GM19438 (cell line): ENCODE results near the gene ARV1.
"Not testable (repeated sequence)": the region's sequence is repeated elsewhere in the genome, so short reads cannot be mapped to it uniquely, and the experiment has no call there.

Source experiments
- ATAC-seq: cut with Tn5 transposase; IDR thresholded peaks from one replicate; pipeline ENCODE4 v1.9.1; 2021; ENCODE audit warnings: low read depth; ENCODE audit not compliant: unreplicated experiment

ARV1 gene

DNA sequence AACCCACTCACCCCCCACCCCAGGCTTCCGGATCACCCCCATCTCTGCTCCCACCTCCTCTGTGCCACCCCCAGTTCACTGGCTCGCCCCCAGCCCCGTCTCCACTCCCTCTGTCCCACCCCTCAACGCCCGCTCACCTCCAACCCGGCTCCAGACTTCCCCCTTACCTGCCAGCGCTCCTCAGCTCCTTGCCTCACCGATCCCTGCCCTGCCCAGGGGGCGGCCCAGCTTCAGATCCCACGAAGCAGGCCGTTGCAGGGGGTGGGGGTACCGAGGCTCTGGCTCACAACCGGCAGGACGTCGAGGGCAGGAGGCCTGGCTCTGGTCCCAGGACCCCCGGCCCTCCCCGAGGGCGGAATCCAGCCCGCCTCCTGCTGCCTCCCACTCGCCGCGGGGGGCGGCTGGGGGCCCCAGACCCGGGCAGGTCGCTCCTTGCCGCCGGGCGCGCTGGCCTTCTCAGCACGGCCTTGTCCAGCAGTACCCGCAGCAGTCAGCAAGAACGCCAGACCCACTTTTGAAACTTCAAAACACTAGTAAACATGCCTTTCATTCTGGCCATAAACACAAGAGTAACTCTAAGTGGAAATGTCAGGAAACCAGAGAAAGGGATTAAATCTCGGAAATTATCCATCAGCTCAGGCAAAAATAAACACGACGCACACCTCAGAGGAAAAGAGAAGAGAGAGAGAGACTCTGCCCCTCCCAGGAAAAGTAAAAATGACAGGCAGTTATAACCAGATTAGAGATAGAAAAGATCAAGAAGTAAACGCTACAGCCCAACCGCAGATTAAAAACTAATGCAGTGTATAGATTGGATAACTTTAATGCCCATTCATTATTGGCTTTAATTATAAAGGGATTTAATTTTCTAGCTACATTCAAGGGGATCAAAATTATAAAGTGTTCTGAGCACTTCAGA, 62.2 kb downstream of the ARV1 start:
- ATAC-seq: no peak

DNA sequence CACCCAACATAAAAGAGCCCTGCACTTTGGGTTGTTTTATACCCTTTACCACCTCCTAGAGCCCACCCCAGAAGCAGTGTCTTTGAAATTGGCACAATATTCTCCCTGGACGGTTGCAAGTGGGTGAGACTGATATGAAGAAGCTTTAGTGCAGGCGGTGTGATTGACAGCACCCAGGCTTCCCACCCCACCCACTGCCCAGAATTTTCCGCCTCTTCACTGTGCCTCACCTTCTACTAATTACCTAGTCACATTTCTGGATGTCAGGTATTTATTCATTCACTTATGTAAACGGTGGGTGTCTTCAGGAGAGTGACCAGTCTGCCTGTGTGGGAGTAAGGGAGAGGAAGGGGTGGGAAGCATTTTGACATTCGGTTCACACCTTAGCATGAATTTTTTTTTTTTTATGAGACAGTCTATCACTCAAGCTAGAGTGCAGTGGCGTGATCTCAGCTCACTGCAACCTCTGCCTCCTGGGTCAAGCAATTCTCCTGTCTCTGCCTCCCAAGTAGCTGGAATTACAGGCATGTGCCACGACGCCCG, 62.9 kb downstream of the ARV1 start:
- ATAC-seq: no peak

DNA sequence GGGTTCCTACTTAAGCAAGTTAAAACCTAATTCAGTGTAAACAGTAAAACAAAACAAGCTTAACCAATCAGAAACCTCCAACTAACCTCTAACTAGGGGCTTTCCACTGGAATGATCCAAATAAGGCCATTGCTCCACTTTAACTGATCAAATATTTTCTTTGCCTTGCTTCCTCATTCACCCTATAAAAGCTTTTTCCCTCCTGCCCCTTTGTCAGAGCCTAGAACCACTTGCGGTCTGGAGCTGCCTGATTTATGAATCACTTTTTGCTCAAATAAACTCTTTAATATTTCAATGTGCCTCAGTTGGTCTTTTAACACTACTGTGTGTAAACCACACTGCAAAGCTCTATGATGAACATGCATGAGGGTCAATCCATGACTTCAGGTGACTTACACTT, 65.7 kb downstream of the ARV1 start:
- no peak for ATAC-seq

DNA sequence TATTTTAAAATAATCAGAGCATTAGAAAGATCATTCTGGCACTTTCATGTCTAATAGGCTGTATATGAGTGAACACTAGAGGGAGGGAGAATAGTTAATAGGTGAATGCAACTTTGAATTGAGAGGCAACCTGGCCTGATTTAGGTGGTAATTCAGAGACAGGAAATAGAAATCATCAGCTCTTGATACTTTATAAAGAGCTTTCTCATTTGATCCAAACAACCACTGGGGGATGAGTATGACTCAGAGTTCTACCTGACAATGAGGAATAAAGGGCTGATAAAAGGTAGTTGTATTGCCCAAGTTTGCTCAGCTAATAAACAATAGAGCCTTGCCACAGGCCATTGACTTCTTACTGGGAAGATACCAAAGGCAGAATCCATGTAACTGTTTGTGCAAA, 66.4 kb downstream of the ARV1 start:
- no peak for ATAC-seq

DNA sequence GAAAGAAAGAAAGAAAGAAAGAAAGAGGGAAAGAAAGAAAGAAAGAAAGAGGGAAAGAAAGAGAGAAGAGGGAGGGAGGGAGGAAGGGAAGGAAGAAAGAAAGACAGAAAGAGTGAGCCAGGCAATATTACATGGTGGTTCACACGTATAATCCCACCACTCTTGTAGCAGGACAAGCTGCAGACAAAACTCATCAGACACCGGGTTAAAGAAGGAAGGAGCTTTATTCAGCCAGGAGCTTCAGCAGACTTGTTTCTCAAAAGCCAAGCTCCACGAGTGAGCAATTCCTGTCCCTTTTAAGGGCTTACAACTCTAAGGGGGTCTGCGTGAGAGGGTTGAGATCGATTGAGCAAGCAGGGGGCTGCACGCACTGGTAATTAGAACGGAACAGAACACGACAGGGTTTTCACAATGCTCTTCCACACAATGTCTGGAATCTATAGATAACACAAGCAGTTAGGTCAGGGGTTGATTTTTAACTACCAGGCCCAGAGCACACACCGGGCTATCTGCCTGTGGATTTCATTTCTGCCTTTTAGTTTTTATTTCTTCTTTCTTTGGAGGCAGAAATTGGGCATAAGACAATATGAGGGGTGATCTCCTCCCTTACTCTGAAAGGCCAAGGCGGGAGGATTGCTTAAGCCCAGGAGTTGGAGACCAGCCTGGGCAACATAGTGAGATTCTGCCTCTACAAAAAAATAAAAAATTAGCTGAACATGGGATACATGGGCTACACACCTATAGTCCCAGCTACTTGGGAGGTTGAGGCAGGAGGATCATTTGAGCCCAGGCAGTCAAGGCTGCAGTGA, 67.2 kb downstream of the ARV1 start:
- not testable (repeated sequence) for ATAC-seq

DNA sequence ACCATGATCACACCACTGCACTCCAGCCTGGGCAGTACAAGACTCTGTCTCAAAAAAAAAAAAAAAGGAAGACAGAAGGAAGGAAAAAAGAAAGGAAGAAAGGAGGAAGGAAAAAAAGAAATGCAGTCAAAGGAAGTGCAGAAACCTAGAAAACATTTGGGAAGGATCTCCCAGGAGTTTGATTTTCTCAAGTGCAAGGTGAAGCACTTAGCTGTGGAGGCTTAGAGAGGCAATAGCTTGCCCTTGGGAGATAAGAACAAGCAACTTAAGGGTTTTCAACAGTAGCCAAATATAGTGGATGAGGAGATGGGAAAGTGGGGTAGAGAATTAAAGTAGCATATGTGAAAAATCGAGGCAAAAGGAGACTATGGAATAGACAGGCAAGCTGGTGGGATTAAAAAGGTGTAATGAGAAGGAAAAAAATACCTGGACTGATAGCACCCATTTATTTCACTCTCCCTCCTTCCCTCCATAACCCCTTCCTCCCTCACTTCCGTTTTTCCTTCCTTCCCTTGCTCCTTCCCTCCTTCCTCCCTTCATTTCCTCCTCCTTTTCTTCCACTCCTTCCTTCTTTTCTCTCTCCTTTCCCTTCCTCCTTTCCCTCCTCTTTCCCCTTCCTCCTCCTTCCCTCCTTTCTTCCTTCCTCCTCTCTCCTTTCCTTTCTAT, 68.0 kb downstream of the ARV1 start:
- ATAC-seq: no peak

DNA sequence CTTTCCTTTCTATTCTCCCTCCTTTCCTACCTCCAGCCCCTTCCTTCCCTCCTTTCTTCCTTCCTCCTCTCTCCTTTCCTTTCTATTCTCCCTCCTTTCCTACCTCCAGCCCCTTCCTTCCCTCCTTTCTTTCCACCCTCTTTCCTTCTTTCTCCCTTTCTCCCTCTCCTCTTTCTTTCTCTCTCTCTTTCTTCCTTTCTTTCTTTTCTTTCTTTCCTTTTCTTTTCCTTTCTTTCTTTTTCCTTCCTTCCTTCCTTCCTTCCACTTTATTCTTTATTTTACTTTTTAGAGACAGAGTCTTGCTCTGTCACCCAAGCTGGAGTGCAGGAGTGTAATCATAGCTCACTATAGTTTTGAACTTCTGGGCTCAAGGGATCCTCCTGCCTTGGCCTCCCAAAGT, 68.6 kb downstream of the ARV1 start:
- ATAC-seq: not testable (repeated sequence)

DNA sequence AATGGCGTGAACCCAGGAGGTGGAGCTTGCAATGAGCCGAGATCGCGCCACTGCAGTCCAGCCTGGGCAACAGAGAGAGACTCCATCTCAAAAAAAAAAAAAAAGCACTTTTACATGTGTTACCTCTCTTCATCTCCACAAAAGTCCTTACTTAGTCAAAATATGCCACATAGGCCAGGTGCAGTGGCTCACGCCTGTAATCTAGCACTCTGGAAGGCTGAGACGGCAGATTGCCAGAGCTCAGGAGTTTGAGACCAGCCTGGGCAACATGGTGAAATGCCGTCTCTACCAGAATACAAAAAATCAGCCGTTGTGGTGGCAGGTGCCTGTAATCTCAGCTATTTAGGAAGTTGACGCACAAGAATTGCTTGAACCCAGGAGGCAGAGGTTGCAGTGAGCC, 69.5 kb downstream of the ARV1 start:
- not testable (repeated sequence) for ATAC-seq

DNA sequence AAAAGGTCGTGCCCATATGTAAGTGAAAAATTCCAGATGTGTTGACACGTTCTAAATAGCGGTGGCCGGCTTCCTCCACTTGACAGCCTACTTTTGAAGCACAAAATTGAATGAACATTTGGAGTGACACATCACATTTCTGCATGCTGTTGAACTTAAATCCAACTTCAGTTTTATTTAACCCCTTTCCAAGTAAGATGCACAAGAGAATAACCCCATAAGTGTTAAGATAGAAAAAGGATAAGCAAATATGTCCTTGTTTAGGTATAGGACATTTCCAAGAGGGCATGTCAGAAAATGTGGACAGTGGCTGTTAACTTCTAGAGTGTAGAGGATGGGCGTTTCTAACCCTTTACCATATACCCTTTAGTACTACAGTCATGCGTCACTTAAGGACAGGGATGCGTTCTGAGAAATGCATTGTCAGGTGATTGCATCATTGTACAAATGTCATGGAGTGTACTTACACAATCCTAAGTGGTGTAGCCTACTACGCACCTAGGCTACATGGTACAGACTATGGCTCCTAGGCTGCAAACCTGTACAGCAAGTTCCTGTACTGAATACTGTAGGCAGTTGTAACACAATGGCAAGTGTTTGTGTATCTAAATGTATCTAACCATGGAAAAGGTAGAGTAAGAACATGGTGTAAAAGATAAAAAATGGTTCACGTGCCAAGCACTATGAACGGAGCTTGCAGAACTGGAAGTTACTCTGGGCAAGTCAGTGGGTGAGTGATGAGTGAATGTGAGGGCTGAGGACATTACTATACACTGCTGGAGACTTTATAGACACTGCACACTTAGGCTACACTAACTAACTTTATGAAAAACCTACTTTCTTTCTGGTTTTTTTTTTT, 70.5 kb downstream of the ARV1 start:
- no peak for ATAC-seq
